Adipocyte (in vitro differentiated cells): ENCODE measurements around the gene EVC2.

Experiments used
- DNase-seq: peaks from one replicate; pipeline ENCODE4 v3.0.0-alpha.2; 2015; ENCODE audit warnings: low read depth
- H3K27me3 ChIP-seq: replicated peaks from 2 replicates; pipeline ENCODE4 v1.7.0; 2013; ENCODE audit warnings: mild to moderate bottlenecking, low read length, moderate library complexity; ENCODE audit not compliant: control insufficient read depth, insufficient read depth
- H3K36me3 ChIP-seq: 2 replicates; pipeline ENCODE4 v1.7.0; 2013; ENCODE audit warnings: low read length, mild to moderate bottlenecking, moderate library complexity; ENCODE audit not compliant: control insufficient read depth, insufficient read depth, severe bottlenecking
- H3K4me1 ChIP-seq: 2 replicates; pipeline ENCODE4 v1.7.0; 2013; ENCODE audit warnings: mild to moderate bottlenecking, low read length, moderate library complexity; ENCODE audit not compliant: control insufficient read depth, insufficient read depth
- H3K4me3 ChIP-seq: 2 replicates; pipeline ENCODE4 v1.7.0; 2013; ENCODE audit warnings: mild to moderate bottlenecking, low read length, moderate library complexity
- H3K9ac ChIP-seq: 2 replicates; pipeline ENCODE4 v1.7.0; 2013; ENCODE audit warnings: mild to moderate bottlenecking, low read length, moderate library complexity
- H3K9me3 ChIP-seq: 2 replicates; pipeline ENCODE4 v1.7.0; 2013; ENCODE audit warnings: mild to moderate bottlenecking, low read length, moderate library complexity; ENCODE audit not compliant: control insufficient read depth

EVC2 gene

GRCh38 chr4:5708449-5709206, at the start of gene EVC2:
TSS of gene EVC2 (minus strand) at chr4:5708559. CDS start at chr4:5708513, 46 bp downstream.
- peak; percentile 84 for DNase-seq
- H3K9ac ChIP-seq: peak within 1 kb of the TSS; percentile 93
- no peaks in the 10 kb centered on the region for H3K9me3 ChIP-seq
- H3K4me1 ChIP-seq: peaks cover 62% of the 10 kb centered on the region
- peak within 1 kb of the TSS; percentile 92 for H3K4me3 ChIP-seq
- peaks cover 5% of the 10 kb centered on the region for H3K36me3 ChIP-seq
- H3K27me3 ChIP-seq: no peaks in the 10 kb centered on the region

DNA sequence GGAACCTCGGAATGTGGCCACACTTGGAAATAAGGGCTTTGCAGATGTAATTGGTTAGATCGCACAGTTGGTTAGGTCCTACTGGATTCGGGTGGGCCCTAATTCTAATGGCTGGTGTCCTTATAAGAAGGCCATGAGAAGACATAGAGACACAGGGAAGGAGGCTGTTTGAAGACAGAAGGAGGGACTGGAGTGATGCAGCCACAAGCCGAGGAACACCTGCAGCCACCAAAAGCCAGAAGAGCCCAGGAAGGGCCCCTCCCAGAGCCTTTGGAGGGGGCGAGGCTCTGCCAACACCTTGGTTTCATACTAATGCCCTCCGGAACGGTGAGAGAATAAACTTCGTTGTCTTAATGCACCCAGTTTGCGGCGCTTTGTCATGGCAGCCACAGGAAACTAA, 49.6 kb upstream of the EVC2 start:
- no peak for DNase-seq
- Histone ChIP-seq H3K9ac (peak overlapping the region; percentile 57), H3K4me1 (peaks cover 34% of the 10 kb centered on the region), H3K9me3 (no peaks in the 10 kb centered on the region), H3K27me3 (no peaks in the 10 kb centered on the region), H3K4me3 (no peak overlapping the region), H3K36me3 (peaks cover 50% of the 10 kb centered on the region)

DNA sequence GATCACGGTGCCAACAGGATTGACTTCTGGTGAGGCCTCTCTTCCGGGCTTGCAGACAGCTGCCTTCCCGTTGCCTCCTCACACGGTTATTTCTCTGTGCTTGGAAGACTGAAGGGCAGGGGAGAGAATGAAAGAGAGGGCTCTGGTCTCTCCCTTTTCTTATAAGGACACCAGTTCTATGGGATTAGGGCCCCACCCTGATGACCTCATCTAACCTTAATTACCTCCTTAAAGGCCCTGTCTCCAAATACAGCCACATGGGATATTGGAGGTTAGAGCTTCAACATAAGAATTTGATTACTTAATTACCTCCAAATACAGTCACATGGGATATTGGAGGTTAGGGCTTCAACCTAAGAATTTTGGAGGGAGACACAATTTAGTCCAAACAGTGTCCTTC, 49.2 kb upstream of the EVC2 start:
- DNase-seq: no peak
- H3K9me3 ChIP-seq: no peaks in the 10 kb centered on the region
- peaks cover 50% of the 10 kb centered on the region for H3K36me3 ChIP-seq
- H3K27me3 ChIP-seq: no peaks in the 10 kb centered on the region
- peaks cover 35% of the 10 kb centered on the region for H3K4me1 ChIP-seq
- H3K9ac ChIP-seq: no peak overlapping the region
- H3K4me3 ChIP-seq: no peak overlapping the region

DNA sequence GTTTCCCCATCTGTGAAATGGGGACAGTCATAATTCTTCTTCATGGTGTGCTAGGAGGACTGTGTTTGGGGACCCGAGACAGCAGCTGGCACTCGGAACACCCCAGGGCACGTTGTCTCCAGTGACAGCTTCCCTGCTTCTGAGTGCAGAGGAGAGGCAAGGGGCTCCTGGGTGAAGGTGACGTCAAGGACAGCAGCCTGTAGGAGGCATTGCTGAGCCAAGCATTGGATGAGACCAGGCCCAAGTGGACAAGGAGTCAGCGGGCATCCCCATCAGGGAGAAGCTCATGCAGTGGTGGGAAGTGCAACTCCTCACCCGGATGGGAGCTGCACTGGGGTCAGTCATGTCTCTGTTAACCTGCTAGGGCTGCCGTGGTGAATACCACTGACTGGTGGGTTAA, 48.7 kb upstream of the EVC2 start:
- no peak for DNase-seq
- H3K36me3 ChIP-seq: peaks cover 50% of the 10 kb centered on the region
- no peaks in the 10 kb centered on the region for H3K27me3 ChIP-seq
- no peak overlapping the region for H3K9ac ChIP-seq
- no peaks in the 10 kb centered on the region for H3K9me3 ChIP-seq
- peaks cover 39% of the 10 kb centered on the region for H3K4me1 ChIP-seq
- no peak overlapping the region for H3K4me3 ChIP-seq

DNA sequence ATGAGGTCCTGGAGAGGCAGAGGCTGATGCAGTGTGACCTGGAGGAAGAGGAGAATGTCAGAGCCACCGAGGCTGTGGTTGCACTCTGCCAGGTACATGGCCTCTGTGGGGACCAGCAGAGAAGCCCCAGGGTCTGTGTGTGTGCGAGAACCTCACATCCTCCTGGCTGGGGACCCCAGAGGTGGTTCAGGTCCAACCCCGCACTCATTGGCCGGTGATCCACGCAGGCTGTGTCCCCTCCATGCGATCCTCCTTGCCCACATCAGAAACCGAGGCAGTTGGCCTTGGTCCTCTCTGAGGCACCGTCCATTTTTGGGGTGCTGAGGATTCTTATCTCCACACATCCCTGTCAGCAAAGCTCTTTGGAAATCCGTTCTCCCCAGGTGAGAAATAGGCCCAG, 47.9 kb upstream of the EVC2 start:
- Histone ChIP-seq H3K4me3 (no peak overlapping the region), H3K9ac (no peak overlapping the region), H3K36me3 (peaks cover 50% of the 10 kb centered on the region), H3K4me1 (peaks cover 45% of the 10 kb centered on the region), H3K9me3 (no peaks in the 10 kb centered on the region), H3K27me3 (no peaks in the 10 kb centered on the region)
- no peak for DNase-seq

DNA sequence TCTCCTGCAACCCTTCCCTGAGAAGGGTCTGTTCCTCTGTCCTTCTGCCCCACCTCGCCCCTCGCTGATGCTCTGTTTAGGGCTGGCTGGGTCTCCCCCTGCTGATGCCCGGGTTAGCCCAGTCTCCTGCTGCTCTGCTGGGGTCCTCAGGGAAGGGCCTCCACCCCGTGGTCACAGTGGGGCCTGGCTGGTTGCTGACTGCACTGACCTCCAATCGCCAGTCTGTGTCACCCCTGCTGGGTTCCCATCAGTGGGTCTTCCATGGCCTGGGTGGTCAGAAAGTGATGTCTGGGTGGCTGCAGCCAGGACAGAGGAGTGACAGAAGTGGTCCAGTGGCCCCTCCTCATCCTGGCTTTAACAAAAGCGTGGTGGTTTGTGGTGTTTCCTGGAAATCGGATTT, 47.3 kb upstream of the EVC2 start:
- Histone ChIP-seq H3K4me3 (no peak overlapping the region), H3K9me3 (no peaks in the 10 kb centered on the region), H3K4me1 (peaks cover 50% of the 10 kb centered on the region), H3K9ac (no peak overlapping the region), H3K36me3 (peaks cover 50% of the 10 kb centered on the region), H3K27me3 (no peaks in the 10 kb centered on the region)
- DNase-seq: no peak

- H3K36me3 ChIP-seq: peaks cover 53% of the 10 kb centered on the region
- no peak overlapping the region for H3K9ac ChIP-seq
- peaks cover 54% of the 10 kb centered on the region for H3K4me1 ChIP-seq
- H3K9me3 ChIP-seq: no peaks in the 10 kb centered on the region
- no peak overlapping the region for H3K4me3 ChIP-seq
- H3K27me3 ChIP-seq: no peaks in the 10 kb centered on the region
- DNase-seq: no peak
Measured at GRCh38 chr4:5755161-5755560, 46.8 kb upstream of the EVC2 start.

GRCh38 chr4:5754529-5754881, 46.1 kb upstream of the EVC2 start:
- no peaks in the 10 kb centered on the region for H3K9me3 ChIP-seq
- DNase-seq: no peak

GRCh38 chr4:5753766-5754528, 45.6 kb upstream of the EVC2 start:
- Histone ChIP-seq H3K36me3 (peaks cover 60% of the 10 kb centered on the region), H3K9me3 (no peaks in the 10 kb centered on the region), H3K9ac (no peak overlapping the region), H3K27me3 (no peaks in the 10 kb centered on the region), H3K4me1 (peaks cover 45% of the 10 kb centered on the region), H3K4me3 (no peak overlapping the region)
- DNase-seq: peak; percentile 74

More at GRCh38 chr4:5754529-5754881, 46.1 kb upstream of the EVC2 start:
- H3K4me3 ChIP-seq: no peak overlapping the region
- no peaks in the 10 kb centered on the region for H3K27me3 ChIP-seq
- peaks cover 57% of the 10 kb centered on the region for H3K36me3 ChIP-seq
- peaks cover 49% of the 10 kb centered on the region for H3K4me1 ChIP-seq
- no peak overlapping the region for H3K9ac ChIP-seq

- Histone ChIP-seq H3K4me3 (no peak overlapping the region), H3K27me3 (no peaks in the 10 kb centered on the region), H3K36me3 (peaks cover 63% of the 10 kb centered on the region), H3K9me3 (no peaks in the 10 kb centered on the region), H3K4me1 (peaks cover 40% of the 10 kb centered on the region), H3K9ac (no peak overlapping the region)
- no peak for DNase-seq
Measured at GRCh38 chr4:5753366-5753765, 45.0 kb upstream of the EVC2 start.

DNA sequence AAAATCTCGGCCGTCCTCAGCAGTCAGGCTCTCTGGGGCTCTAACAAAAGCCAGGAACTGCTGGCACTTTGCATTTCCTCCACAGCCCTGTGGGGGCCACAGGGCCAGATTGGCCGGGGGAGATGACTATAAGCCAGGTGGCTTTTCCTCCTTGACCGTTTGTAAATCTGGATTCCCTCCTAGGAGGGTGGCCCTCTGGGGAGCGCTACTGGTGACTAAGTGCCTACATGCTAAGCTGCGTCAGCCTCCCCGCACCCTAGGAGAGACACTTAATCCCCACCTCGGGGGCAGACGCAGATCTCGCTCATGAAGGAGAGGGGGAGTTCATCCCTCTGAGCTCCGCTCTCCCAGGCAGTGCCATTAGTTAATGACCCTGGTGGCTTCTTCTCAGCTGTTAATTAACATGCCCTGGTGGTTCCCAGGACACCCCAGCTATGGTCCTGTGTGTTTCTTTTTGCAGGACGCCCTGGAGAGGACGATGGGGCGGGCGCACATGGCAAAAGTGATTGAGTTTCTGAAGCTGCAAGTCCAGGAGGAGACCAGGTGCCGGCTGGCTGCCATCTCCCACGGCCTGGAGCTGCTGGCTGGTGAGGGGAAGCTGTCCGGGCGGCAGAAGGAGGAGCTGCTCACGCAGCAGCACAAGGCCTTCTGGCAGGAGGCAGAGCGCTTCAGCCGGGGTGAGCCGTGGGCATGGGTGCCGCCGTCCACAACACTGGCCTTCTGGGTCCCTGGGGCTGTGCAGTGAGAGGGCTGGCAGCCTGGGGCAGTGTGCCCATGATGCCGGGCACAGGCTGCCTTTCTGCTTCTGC, 44.2 kb upstream of the EVC2 start:
- H3K9me3 ChIP-seq: no peaks in the 10 kb centered on the region

More for the DNA sequence above, 44.2 kb upstream of the EVC2 start:
- Histone ChIP-seq H3K9ac (peak overlapping the region; percentile 37), H3K27me3 (no peaks in the 10 kb centered on the region), H3K36me3 (peaks cover 57% of the 10 kb centered on the region), H3K4me1 (peaks cover 42% of the 10 kb centered on the region), H3K4me3 (no peak overlapping the region)
- DNase-seq: peak; percentile 30
